Activated gamma-delta T cell treated with Interleukin-2 at 50 U/mL for 16 hours (primary cell): ENCODE measurements around the gene FOXR1.

Experiments used
- DNase-seq: peaks from one replicate; pipeline ENCODE4 v3.0.0-alpha.2; 2020

Gene FOXR1

GRCh38 chr11:119028346-119029068 lies 56.9 kb downstream of the FOXR1 start:
- DNase-seq = no peak

GRCh38 chr11:119029069-119029339 lies 57.4 kb downstream of the FOXR1 start:
- DNase-seq = no peak

- no peak for DNase-seq
These were observed 57.9 kb downstream of the FOXR1 start for GRCh38 chr11:119029340-119030028.

- DNase-seq = peak; percentile 15
These were observed 58.4 kb downstream of the FOXR1 start for GRCh38 chr11:119030029-119030328.

- DNase-seq = peak; percentile 99
These were observed 58.9 kb downstream of the FOXR1 start, which contains the start of gene SLC37A4 for GRCh38 chr11:119030329-119031047. Gene SLC37A4, minus strand, starts transcription at chr11:119030877.
